GM21447 (cell line): ENCODE measurements around the gene ZNF106.

Source experiments
- ATAC-seq: cut with Tn5 transposase; IDR thresholded peaks from one replicate; pipeline ENCODE4 v1.9.1; 2021; ENCODE audit not compliant: unreplicated experiment

ZNF106 gene

DNA sequence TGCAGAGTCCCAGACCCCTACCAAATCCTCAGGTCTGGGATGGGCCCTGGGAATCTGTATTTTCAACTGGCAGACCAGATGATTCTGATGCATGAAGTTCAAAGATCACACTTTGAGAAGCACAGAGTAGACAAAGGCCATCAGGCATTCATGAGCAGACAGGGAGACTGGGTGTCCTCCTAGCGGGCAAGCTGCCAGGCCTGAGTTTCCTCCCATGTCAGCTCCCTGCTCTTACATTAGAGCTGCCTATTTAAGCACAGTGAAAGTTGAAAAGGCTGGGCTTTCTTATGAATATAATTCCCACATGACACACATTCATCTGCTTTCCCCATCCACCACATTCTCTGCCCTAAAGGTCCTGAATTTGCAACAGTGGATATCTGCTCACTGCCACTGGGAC, 117.7 kb downstream of the ZNF106 start:
- ATAC-seq: no peak

GRCh38 chr15:42371096-42371495, 119.8 kb downstream of the ZNF106 start:
- no peak for ATAC-seq

- no peak for ATAC-seq
Measured at GRCh38 chr15:42368096-42368495, 122.8 kb downstream of the ZNF106 start.

- ATAC-seq: no peak
Measured at GRCh38 chr15:42367041-42367440, 123.9 kb downstream of the ZNF106 start.

DNA sequence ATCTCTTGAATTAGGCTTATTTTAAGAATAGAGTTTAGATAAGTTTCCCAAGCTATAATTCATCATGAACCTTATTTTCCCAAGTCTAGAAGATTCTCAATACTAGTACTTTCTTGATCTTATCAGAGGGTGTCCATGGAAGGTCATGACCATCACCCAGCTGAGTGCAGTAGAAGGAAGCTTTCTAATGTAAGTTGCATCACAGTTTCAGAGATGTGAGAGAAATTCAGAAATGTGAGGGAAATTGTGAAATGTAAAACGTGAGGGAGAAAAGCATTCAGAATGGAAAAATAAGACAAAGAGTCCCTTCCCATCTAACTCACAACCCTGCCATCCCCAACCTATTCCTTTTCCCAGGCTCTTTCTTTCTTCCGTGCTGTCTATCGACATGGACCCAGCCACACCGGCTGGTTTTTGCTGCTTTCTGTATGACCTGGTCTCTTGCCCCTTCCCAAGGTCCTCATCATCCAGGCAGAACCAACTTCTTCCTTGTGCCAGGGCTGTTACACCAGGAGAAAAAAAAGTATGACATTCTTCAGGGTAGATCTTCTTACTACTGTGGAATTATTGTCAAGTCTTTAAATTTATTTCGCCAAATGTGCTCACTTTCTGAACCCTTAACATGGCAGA, 124.9 kb downstream of the ZNF106 start:
- no peak for ATAC-seq

DNA sequence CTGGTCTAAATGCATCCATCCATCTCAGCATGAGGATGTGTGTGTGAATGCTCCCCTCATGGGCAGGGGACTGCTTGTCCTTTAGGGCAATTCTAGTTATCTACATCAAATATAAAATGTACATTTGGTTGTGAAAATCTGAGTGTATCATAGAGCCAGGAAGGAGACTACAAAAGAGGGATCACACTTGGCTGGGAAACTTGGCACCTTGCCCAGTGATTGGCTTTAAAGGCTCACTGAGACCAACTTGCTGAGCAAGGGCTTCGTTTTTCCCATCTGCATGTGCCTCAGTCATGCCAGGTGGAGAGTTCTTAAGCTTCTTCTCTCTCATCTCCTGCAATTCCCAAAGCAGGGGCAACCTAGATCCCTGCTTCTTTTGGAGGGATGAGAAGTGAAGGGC, 126.4 kb downstream of the ZNF106 start:
- no peak for ATAC-seq

- no peak for ATAC-seq
Measured at GRCh38 chr15:42363942-42364341, 127.0 kb downstream of the ZNF106 start.

GRCh38 chr15:42363487-42363886, 127.5 kb downstream of the ZNF106 start:
- no peak for ATAC-seq
